ENCODE data around the gene TNFRSF12A. TPM values are rescaled to one million over a fixed set of nuclear protein-coding genes. Genes with fewer than 3 reads are reported as not detected.

The TNFRSF12A gene
- total and polyA plus RNA-seq, 2 of the 13 experiments (the other 11 are each of a cell fraction or from before 2014, with no cell fraction given) = 61.9 to 66.0 TPM

DNA sequence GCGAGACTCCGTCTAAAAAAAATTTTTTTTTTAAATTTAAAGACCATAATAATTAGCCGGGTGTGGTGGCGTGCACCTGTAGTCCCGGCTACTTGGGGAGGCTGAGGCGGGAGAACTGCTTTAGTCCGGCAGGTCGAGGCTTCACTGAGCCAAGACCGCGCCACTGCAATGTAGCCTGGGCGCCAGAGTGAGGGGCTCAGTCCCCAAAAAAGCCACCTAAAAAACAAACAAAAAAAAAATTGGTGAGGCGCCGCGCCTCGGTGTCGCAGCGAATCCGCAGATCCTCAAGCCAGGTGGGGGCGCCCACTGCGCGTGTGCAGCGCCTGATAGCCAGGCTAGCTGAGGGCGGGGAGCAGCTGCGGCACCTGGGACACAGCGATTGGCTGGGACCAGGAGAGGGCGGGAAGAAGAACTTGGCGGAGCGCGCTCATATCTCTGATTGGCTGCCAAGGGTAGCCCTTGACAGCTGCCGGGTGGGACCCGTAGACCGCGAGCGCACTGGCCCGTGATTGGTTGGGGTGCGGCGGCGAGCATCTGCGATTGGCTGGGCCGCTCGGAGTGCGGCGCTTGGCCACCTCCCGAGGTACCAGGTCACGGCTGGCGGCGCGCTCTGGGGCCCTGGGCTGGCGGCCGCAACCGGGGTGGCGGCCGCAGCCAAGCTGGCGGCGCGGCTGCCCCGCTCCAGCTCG is 16.4 kb upstream of the TNFRSF12A start (continued):
- no peak for TF ChIP-seq ZNF414 (CRISPR knock-in tag; IDR thresholded peaks at IDR 0.05)
- 0 out of 2 replicates have a peak, but pooled peaks have one; percentile 50 for TF ChIP-seq HNRNPL (IDR thresholded peaks at IDR 0.05; ENCODE audit: low read depth, low read length)
- TF ChIP-seq ZNF263 (CRISPR knock-in tag; IDR thresholded peaks at IDR 0.05) = peak; percentile 24; the same call in 1 of the 2 replicates
- TF ChIP-seq ZNF274 (CRISPR knock-in tag; IDR thresholded peaks at IDR 0.05) = 0 out of 2 replicates have a peak, but pooled peaks have one; percentile 22
- 0 out of 2 replicates have a peak, but pooled peaks have one; percentile 26 for TF ChIP-seq ZSCAN9 (CRISPR knock-in tag; IDR thresholded peaks at IDR 0.05; ENCODE audit: borderline replicate concordance)
- 0 out of 2 replicates have a peak, but pooled peaks have one; percentile 65 for TF ChIP-seq ZFP36L2 (CRISPR knock-in tag; IDR thresholded peaks at IDR 0.05)
- peak; percentile 98 for TF ChIP-seq NFYC (CRISPR knock-in tag; IDR thresholded peaks at IDR 0.05)
- TF ChIP-seq KDM5B (CRISPR knock-in tag; IDR thresholded peaks at IDR 0.05; ENCODE audit: borderline replicate concordance) = peak; percentile 47; the same call in 1 of the 2 replicates
- TF ChIP-seq IRF2 (CRISPR knock-in tag; IDR thresholded peaks at IDR 0.05) = peak; percentile 73; the same call in 1 of the 2 replicates
- TF ChIP-seq YY1 (IDR thresholded peaks at IDR 0.05; ENCODE audit: insufficient read depth, insufficient replicate concordance, low read depth, low read length) = peak; percentile 81
- TF ChIP-seq, protein P1, sequence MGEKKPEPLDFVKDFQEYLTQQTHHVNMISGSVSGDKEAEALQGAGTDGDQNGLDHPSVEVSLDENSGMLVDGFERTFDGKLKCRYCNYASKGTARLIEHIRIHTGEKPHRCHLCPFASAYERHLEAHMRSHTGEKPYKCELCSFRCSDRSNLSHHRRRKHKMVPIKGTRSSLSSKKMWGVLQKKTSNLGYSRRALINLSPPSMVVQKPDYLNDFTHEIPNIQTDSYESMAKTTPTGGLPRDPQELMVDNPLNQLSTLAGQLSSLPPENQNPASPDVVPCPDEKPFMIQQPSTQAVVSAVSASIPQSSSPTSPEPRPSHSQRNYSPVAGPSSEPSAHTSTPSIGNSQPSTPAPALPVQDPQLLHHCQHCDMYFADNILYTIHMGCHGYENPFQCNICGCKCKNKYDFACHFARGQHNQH (CRISPR knock-in tag; IDR thresholded peaks at IDR 0.05) = peak; percentile 68; the same call in 1 of the 2 replicates
- peak; percentile 25; the same call in 1 of the 2 replicates for TF ChIP-seq CBX5 (CRISPR knock-in tag; IDR thresholded peaks at IDR 0.05; ENCODE audit: borderline replicate concordance)
- TF ChIP-seq NCOA2 (CRISPR knock-in tag; IDR thresholded peaks at IDR 0.05) = 0 out of 2 replicates have a peak, but pooled peaks have one; percentile 35
- TF ChIP-seq RBFOX2 (IDR thresholded peaks at IDR 0.05; ENCODE audit: low read depth, low read length) = peak; percentile 53
- peak; percentile 92 for TF ChIP-seq E2F1 (CRISPR knock-in tag; IDR thresholded peaks at IDR 0.05)
- TF ChIP-seq SCMH1 (CRISPR knock-in tag; IDR thresholded peaks at IDR 0.05; ENCODE audit: borderline replicate concordance) = no peak
- TF ChIP-seq KDM3A (CRISPR knock-in tag; IDR thresholded peaks at IDR 0.05; ENCODE audit: low read depth) = peak; percentile 99
- peak; percentile 57; the same call in 1 of the 2 replicates for TF ChIP-seq ATF7-NPFF (CRISPR knock-in tag; IDR thresholded peaks at IDR 0.05; ENCODE audit: low read depth)
- peak; percentile 76 for TF ChIP-seq MLX (CRISPR knock-in tag; IDR thresholded peaks at IDR 0.05)
- peak; percentile 75 for TF ChIP-seq XRCC5 (optimal IDR thresholded peaks at IDR 0.05; ENCODE audit: low read length)
- TF ChIP-seq MXD4 (CRISPR knock-in tag; IDR thresholded peaks at IDR 0.05) = peak; percentile 44; the same call in 1 of the 2 replicates
- peak; percentile 97 for TF ChIP-seq RFXAP (CRISPR knock-in tag; IDR thresholded peaks at IDR 0.05; ENCODE audit: borderline replicate concordance)
- peak; percentile 80; the same call in 1 of the 2 replicates for TF ChIP-seq KDM4B (CRISPR knock-in tag; IDR thresholded peaks at IDR 0.05)

All from HepG2 (cell line).